Activated naive CD4-positive, alpha-beta T cell treated with Interleukin-2 at 50 U/mL for 16 hours (primary cell): ENCODE data around the gene SPARCL1.

Experiments used
- DNase-seq: peaks from one replicate; pipeline ENCODE4 v3.0.0-alpha.2; 2020

Gene SPARCL1

DNA sequence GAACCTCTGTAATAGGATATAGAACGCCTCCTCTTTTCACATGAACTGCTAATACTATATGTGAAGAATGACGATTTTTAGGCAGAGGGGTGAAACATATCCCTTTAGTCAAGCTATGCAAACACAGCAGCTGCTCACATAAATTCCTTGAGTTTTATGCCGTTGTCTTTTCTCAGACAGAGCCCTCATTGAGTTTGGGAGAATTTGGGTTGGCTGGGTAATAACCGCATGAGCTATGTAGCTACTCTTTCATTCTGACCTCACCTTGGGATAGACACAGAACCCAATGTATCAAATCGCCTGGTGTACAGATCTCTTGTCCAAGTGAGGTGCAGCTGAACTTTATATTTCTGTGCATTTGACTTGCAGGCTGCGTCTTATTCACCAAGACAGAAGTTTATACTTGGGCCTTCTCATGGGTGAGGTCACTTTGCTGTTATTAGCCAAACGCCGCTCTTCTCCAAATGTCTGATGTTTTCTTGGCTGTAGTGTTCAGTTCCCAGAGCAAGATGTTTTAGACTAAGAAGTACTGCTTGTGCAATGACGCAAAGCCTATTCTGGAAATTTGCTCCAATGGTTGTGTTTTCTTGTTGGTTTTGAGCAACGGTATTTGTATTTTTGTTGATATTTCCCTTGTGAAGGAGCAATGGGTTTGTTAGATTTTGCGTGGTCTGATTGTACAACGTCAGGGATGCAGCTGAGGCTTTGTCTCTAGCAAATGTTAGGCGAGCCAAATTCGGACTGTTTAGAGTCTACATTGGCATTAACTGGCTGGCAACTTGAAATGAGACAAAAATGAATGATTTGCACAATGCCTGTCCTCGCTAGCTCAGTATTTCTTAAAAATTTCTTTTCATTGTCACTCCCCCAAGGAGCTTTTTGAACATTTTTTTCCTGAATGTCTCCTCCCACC, 11.2 kb upstream of the SPARCL1 start:
- DNase-seq, result no peak

DNA sequence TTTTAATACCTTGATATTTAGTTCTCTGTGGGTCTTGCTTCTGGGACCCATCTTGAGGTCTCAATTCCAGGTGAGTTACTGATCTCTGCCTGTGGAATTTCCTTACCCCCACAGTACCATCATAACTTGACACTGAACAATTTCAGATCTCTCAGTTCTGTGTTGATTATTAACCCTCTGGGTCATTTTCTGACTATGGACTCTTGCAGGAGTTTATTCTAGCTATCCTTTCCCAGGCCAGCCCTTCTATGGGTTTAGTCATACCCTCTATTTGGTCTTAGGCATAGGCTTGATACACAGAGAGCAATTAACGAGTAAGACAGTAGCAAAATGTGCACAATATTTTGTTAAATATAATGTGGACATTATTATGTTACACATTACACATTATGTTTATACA, 3.7 kb upstream of the SPARCL1 start:
- no peak for DNase-seq

DNA sequence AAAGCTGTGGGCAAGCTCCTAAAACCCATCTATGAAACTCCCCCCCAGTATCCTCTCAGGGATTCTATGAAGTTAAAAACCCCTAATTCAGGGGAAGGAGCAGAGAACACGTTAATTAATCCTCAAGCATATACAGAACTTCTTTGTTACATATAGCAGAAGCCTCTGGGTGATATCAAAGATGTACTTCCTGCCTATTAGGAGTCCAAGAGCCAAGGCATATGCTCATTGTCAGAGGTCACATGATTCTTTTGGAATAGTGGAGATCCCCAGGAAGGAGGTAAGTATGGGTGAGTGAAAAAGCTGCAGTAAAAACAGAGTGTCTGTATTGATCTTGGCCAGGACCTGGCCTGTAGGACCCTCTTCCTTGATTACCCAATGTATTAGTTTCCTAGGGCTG, 2.9 kb upstream of the SPARCL1 start:
- no peak for DNase-seq

DNA sequence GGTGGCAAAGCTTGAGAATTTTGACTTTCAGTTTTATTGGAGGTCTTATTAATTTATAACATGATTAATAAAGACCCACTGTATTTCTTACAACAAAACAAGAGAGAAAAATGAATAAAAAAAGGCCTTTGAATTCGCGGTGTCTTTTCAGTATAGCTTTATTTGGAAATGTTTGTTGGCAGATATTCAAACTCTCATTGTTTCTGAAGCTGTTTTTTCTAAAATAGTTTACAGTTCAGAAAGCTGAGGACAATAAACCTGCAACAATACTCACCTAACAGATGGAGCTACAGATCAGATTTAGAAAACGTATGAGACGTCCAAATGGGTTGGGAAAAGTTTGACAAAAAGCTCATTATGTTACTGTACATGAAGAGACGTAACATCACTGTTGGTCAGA, 2.4 kb upstream of the SPARCL1 start:
- no peak for DNase-seq

DNA sequence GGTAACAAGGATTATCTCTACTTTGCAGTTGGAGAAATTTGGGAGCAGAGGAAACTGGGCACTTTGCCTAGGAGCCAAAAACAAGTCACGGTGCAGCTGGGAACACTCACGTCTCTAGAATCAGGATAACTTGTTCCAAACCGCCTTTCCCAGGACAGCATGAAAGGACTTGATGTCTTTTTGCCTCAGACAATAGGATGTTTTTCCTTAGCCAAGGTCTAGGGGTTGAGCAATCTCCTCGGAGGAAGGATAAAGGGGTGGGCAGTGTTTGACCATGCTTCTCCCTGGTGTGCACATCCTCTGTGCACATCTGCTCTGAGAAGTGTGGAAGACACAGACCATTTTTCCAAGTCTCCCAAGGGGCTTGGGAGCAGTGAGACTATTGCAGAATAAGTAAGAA, 1.7 kb upstream of the SPARCL1 start:
- DNase-seq, result no peak

DNA sequence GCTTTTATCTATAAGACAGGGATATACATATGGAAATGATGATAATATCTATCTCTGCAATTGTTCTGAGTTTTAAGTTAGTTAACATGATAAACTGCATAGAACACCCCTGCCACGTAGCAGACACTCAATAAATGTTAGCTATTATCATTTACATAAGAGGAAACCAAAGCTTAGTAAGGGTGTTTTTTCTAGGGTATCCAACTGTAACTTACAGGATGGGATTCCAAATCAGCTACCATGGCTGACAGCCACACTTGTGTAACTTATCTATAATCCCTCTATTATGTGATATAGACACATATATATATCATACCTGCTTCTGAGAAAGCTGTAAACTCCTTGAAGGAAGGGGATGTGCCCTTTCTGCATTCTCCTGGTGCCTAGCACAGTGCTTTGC, 1.1 kb upstream of the SPARCL1 start:
- DNase-seq, result no peak

DNA sequence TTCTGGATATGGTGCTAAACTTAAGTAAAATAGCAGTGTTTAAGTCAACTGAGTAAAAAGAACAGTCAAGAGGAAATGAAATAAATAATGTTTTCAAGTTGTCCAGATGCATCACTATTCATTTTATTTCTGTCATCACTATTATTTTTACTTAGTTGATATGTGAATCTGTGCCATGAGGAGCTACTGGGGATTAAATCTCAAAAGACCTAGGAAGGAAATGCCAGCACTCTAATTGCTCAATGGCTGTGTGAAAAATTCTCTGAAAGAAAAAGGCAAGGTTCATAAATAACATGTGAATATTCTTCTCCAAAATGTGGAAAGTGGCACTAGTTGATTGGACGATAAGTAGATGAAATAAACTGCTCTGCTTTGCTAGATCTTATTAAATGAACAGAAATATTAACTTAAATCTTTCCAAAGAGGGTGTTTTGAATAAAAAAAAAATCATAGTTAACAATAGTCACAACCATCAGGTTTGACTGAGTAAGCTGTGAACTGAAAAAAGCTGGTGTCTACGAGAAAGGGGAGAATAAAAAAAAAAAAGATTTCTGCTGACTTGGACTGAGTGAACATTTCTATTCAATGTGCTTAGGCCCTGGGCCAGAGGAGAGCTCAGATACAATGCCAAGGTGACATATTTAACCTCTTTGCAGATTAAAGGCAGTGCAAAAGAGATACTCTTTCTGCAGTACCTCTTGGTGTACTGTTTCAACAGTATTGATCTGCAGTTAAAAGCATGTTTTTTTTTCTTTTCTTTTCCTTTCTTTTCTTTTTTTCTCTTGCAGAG, 1.6 kb downstream of the SPARCL1 start:
- DNase-seq, result no peak

DNA sequence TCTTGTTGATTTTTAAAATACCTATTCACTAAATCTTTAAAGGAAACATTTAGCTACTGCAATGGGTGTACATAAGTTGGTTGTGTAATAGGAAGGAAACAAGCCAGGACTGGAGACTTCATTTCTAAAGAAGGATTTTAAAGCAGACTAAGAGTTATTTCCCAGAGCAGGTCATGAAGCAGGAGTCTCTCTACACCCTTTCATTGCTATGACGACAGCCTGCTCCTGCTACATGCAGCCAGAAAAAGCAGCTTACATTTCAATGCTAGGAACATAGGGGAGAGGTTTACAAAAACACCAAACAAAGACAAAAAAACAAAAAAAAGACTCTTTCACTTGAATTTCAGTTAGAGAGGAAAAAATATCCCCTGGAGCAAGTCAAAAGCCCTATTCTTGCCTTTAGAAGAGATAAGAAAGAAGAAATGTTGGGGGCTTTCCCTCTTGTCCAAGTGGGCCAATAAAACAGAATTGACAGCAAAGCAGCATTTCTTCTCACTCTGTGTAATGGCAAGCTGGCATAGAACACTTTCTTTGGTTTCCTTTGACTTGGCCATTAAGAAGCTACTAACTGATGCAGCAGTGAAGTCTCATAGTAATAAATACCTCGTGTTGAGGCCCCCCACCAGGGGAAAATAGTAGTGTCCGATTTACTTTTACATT, 3.4 kb downstream of the SPARCL1 start:
- no peak for DNase-seq

DNA sequence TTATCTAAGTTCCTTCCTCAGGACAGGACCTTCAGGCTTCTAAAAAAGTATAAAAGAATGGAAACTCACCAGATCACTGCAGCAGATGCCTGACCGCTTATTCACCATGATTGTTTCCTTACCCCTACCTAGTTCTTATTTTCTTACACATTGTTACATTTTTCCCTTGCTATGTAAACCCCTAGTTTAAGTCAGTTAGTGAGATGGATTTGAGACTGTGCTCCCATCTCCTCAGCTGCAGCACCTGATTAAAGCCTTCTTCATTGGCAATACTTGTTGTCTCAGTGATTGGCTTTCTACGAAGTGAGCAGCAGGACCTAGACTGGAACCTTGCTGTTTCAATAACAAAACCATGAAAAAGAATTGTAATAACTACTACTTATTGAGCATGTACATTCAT, 4.7 kb downstream of the SPARCL1 start:
- no peak for DNase-seq

DNA sequence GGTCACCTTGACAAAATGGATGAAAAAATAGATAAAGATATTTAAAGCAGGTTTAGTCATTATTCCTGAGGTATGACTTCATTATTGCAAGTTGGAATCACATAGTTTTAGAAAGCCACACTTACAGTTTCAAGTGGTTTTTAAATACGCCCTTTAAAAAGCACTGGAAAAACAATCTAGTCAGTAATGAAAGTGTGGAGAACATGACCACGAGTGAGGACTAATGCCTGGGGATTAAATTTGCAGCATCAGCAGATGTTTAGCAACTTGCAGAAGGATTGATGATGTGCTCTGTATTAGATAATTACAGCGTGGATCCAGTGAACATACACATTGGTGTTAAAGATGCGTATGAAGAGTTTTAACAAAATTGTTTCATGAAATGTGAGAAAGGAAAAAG, 5.9 kb downstream of the SPARCL1 start:
- DNase-seq, result no peak

DNA sequence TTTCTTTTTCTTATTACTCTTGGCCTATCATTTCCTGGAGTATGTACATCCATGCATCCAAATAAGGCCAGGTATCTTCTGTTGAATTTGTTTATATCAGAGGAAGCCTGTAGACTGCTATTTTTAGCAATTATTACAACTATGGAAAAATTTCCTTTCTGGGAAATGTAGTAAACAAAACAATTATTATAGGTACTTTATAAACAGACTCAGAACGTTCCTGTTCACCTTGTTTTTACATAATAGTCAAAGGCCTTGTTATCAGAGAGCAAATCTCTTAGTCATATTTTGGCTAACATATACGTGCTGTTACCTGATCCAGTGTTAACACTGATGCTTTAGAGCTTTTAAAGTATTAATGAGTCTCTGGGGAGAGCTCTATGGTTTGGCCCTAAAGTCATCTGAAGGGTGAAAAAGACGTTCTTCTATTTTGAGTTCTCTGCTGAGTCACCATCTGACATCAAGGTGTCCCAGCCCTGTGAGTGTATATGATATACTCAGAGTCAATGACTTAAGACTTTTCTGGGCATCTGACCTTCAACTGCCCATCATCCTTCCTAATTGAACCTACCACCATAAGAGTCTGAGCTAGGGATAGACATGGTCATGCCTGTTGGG, 7.3 kb downstream of the SPARCL1 start:
- DNase-seq, result no peak

DNA sequence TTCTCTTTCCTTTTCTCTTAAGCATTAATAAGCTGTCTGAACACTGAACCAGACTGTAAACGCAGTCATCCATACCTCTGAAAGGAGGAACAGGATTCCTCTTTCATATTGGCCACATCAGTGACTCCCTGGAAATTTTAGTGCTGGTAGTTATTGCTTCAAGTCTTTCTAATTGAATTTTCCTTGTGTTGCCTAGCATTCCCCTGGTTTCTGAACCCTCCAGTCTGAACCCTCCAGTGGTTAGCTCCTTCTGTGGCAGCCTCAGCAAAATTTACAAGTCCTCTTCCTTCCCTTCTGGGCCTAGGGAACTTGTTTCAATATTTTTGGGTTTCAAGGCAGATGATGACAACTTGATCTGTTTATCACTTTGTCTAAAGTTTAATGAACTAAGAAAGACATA, 7.9 kb downstream of the SPARCL1 start:
- DNase-seq, result no peak

DNA sequence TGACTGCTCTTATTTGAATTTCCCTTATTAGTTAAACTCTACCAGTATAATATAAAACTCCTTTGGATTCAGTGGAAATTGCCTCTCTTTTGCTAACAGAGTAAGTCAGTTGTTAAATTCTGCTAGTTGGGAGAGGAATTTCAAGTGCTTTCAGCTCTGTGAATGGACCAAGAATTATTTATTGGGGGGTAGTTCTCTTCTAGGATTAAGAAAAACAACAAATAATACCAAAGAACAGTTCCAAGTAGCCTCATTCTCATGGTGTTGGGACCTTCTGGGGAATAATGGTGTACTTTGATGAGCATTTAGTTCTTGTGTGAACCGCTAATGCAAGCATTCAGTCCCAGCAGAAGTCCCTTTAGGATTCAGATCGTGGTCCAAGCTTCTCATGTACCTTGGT, 11.6 kb downstream of the SPARCL1 start:
- no peak for DNase-seq

DNA sequence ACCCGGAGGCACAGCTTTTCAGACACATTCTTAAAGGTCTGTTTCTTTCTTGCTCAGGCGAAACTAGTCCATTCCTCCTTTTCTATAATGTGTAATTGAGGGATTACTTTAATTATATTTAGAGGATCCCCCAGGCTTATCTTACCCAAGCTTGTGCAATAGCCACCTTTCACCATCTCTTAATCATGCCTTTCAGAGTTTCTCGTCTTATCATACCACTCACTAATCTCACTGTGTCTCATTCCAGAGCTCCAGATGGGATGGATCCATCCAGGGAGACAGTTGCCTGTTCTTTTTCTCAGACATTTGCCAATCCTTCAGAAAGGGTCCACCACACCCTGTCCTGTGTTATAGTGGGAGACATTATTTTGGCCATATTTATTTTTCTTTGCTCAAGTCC, 12.5 kb downstream of the SPARCL1 start:
- no peak for DNase-seq

DNA sequence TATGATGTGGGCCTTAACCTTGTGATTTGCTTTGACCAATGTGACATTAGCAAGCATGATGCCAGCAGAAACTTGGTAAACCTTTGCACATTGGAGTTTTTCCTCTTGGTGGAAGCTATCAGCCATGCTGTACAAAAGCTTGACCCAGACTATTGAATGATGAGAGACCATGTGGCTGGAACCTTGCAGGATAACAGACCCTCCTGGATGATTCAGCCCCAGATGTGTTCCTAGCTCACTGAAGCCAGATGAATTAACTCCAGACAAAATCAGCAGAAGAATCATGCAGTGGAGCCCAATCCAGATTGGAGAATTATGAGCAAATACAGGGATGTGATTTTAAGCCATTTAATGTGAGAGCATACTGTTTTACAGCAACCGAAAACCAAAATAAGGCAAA, 16.8 kb downstream of the SPARCL1 start:
- DNase-seq, result no peak

DNA sequence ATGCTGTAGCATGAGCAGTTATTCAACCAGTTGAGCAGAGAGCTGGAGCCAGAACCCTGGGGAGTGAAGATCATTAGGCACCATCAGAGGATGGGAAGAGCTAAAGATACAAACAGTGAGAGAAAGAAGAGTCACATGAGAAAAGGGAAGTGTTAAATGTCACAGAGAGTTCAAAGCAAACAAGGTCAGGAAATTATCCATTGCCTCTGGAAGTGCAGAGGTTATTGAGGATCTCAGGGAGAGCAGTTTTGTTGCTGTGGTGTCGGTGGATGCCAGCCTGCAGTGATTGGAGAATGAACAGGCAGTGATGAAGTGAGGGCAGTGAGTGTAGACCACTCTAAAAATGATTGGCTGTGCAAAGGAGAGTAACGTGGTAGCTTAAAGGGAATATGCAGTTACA, 17.7 kb downstream of the SPARCL1 start:
- no peak for DNase-seq

DNA sequence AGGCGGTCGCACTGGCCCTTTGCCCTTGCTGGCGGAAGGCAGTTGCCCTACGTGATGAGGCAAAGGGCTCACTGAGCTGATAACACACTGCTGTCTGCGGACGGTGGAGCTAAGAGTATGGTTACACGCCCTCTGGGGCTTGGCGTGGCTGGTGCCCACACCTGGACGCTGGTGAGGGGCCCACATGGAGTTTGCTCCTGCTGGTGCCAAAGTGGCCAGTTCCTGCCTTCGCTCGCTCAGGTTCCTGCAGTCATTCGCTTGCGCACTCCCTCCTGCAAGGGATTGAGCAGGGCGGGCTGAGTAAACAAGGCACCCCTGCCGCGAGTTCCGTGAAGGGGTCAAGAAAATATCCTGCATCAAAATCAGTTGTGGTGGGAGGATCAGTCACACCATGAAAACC, 18.4 kb downstream of the SPARCL1 start:
- DNase-seq, result no peak

DNA sequence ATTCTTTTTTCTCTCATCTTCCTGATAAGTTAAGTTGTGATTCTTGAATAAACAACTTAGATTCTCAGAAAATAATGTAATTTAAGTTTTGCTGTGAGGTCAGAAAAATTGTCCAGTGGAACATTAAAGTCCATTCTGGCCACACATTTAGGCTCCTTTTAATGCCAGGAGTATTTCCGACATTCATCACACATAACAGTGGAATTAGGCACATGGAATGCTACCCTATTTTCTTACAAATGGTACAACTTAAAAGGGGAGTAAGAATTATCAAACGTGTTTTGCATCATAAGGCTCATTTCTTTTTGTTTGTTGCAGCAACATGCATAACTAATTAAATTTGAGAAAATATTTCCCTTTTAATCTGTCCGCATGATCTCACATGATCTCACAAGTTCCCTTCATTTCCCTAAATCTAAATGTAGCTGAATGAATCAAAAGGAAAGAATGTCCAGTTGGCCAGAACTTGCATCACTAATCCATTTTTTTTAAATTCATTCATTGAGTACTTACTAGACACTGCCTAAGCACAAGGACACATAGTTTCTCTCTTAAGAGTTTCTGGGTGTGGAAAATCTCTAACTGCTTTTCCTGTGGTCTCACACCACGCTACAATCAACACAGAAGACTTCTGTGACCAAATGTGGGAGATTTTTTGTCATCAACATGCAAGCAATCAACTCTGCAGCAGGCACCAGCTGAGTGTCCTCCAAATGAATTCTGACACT, 22.0 kb downstream of the SPARCL1 start:
- no peak for DNase-seq

DNA sequence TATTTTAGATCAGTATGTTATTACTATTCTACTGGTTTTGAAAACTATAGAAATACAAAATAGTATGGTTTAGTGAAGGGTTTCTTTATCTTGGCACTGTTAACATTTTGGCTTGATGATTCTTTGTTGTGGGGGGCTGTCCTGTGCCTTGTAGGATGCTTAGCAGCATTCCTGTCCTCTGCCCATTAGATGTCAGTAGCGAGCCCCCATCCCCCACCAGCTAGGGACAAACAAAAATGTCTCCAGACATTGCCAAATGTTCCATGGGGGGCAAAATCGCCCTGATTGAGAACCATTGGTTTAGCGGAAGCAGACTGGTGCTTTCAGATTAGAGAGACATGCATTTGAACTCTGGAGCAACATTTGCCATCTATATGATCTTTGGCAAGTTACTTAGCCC, 23.3 kb downstream of the SPARCL1 start:
- DNase-seq, result no peak

DNA sequence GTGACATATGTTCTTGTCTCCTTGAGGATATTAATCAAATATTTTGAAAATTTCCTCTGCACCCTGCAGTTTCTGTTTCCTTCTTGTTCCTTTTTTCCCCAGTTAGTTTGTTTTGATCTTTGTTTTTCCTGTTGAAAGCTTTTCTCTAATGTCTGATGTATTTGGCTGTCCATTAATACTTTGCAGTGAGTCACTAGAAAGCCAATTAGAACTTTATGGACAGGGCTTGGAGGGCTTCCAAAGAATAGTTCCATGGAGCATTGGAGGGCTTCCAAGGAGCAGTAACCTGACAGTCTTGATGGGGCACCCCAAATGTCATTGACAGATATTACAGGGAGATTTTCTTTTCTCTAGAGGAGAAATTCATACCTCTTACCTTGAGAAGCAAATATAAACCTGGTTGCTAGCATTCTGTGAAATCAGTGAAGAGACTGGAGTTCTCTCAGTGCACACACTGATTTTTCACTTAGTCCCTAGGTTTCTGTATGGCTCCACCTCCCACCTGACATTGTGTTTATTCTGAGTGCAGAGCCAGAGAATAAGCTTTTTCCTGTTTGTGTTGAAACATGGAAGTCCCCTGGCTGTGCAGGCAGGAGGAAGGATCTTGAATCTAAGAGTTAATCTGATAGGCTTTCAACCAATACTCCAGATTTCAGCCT, 26.5 kb downstream of the SPARCL1 start:
- DNase-seq, result no peak

DNA sequence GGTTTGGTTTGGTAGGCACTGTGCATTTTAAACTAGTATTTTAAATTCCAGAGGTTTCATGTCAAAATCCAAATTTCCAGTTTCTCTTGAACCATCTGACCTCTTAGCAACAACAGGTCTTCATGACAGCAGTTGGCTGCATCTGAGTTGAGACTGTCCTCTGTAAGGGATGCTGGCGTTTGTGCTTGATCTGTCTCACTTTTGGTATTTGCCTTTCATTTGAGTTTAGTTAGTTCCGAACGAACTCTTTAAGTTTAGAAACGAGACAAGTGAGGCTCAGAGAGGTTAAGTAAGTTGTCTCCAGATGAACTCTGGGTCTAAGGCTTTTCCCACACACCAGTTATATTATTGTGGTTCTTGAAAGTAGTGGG, 29.1 kb downstream of the SPARCL1 start:
- no peak for DNase-seq
